ENCODE data around the gene RAMAC. TPM values are rescaled to one million over a fixed set of nuclear protein-coding genes. Genes with fewer than 3 reads are reported as not detected.

RAMAC gene
- total RNA-seq, 4 donors from 2014 or later: 12.8 to 13.9 (median 13.8) TPM

DNA sequence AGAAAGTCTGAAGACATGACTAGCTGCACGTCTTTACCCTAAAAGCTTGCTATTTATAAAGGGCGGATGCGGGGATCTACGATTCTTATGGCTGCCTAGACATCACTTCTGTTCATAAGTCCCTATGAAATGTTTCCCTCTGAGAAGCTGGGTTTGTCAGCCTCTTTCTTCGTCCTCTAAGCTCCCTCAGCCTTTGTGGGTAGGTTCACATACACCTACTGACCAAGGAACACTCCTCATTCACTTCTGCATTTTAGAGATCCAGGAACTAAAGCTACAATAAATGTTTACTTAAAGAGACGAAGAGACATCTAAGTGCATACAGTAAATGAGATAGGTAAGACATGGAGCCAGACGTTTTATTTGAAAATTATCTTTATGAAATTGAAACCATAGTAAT, 16.7 kb upstream of the RAMAC start:
- TF ChIP-seq, protein P1, sequence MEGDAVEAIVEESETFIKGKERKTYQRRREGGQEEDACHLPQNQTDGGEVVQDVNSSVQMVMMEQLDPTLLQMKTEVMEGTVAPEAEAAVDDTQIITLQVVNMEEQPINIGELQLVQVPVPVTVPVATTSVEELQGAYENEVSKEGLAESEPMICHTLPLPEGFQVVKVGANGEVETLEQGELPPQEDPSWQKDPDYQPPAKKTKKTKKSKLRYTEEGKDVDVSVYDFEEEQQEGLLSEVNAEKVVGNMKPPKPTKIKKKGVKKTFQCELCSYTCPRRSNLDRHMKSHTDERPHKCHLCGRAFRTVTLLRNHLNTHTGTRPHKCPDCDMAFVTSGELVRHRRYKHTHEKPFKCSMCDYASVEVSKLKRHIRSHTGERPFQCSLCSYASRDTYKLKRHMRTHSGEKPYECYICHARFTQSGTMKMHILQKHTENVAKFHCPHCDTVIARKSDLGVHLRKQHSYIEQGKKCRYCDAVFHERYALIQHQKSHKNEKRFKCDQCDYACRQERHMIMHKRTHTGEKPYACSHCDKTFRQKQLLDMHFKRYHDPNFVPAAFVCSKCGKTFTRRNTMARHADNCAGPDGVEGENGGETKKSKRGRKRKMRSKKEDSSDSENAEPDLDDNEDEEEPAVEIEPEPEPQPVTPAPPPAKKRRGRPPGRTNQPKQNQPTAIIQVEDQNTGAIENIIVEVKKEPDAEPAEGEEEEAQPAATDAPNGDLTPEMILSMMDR (IDR thresholded peaks at IDR 0.05; ENCODE audit: low read depth): no peak

DNA sequence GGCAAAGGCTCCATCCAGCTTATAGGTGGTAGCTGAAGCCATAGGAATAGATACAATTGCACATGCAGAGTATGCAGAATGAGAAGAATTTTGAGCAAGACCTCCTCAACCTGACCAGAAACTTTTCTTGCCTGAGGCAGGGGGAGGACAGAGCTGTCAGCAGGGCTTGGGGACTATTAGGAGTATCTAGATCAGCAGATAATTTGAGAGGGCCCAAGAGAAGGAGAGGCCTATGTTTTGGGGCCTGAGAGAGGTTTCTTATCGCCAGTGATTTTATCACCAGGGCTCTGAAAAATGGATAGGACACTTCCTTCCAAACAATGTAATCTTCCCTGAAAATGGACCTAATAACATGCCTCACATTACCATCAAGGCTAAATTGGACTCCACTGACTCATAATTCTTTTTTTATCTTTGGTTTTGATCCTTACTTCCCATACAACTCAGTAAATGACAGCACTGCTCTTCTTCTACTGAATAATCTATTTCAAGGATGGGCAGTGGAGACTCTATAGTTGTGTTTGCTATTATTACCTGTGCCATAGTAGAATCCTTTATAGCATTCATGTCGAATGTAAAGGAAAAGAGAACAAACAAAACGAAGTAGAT, 15.8 kb upstream of the RAMAC start:
- TF ChIP-seq, protein P1 (IDR thresholded peaks at IDR 0.05; ENCODE audit: low read depth): no peak

DNA sequence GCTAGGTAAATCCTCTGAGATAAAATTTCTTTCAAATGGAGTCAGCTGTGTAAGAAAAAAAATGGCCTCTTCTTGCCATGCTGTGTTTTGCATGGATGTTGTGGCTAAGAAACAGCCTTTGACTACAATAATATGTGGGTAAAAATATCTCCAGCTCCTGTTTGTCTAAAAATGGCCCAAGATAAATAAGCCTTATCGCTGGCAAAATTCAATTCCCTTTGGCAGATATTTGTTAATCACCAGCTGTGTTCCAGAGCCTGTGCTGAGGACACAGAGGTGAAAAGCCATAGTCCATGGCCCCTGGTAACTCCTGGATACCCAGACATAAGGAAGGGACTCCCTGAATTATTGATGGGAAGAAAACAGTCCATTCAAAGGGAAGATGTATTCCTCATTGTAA, 15.3 kb upstream of the RAMAC start:
- TF ChIP-seq, protein P1 (IDR thresholded peaks at IDR 0.05; ENCODE audit: low read depth): no peak

DNA sequence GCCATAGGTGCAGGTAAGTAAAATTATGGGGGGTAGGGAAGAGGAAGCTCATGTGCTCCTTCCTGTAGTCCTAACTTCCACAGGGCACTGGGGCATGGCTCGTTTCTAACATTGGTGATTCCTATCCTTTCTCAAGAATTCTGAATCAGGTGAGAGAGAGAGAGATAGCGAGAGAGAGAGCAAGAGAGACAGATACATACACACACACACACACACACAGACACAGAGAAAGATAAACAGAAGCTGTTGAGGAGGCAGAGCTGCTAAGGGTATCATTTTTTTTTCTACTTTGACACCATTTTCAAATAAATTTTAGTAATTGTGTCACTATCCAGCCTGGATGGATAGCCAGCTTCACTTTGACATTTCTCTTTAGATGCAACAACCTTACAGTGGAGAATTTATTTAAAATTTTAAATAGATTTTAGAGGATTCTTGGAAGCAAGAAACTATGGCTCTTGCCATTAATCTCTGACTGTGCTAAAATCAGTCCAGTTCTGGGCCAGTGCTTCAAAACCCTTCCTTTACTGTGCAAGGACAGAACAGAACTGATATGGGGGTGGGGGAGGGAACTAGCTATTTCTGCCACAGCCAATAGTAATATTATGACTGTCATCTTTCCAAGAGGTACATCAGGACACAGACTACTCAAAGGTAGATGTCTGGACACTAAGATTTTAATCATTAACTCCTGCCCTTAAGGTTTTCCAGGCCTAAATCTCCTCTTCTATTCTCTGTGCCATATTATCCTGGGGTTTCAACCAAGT, 14.6 kb upstream of the RAMAC start:
- TF ChIP-seq, protein P1 (IDR thresholded peaks at IDR 0.05; ENCODE audit: low read depth): no peak

DNA sequence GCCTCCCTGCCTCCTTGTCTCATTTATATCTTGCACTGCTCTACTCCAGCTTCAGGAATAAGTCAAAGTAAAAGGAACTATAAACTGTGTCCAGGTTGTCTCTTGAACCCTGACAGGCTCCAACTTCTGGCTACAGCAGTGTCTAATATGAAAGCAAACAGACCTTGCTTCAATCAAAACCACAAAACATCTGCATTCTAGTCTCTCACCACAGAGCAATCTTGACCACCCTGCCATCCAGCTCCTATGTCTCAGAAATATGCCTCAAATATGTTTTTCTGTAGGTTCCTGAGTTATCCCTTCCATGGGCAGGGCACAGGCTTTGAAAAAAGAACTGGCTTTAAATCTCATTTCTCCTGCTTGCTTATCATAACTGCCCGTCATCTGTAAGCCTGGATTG, 13.0 kb upstream of the RAMAC start:
- TF ChIP-seq, protein P1 (IDR thresholded peaks at IDR 0.05; ENCODE audit: low read depth): no peak

DNA sequence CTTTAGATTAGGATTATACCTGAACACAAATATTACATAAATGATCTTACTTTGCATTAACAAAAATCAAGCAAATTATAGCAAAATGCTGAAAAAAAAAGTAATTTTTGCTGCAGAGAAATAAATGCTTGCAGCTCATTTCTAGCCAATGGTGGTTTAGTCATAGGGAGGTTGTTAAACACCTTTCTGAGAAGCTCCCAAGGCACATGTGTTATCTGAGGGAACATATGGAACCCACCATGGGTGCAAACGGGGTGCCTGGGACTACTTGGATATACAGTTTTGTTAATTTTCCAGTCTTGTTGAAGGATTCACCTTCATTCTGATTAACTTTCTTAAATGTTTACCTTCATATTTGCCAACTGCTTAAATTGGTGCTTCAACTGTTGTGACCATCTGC, 8.9 kb upstream of the RAMAC start:
- TF ChIP-seq, protein P1 (IDR thresholded peaks at IDR 0.05; ENCODE audit: low read depth): no peak

DNA sequence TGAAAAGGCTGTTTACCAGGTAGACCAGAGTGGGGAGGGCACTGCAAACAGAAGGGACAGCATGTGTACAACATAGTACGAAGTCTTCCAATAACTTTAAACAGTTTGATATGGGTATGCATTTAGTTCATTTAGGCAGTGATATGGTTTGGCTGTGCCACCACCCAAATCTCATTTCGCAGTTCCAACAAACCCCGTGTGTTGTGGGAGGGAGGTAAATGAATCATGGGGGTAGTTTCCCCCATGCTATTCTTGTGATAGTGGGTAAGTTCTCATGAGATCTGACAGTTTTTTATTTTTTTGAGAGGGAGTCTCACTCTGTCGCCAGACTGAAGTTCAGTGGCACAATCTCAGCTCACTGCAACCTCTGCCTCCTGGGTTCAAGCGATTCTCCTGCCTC, 7.6 kb upstream of the RAMAC start:
- TF ChIP-seq, protein P1 (IDR thresholded peaks at IDR 0.05; ENCODE audit: low read depth): no peak
